OCI-LY7 (cell line): ENCODE data around the gene PPP1R16B. TPM values are rescaled to one million over a fixed set of nuclear protein-coding genes. Genes with fewer than 3 reads are reported as not detected.

Source experiments
- BruUV-seq: library from RNA; stranded (reverse); fragments of 400-500 nt; replicated peaks from 2 replicates; lab custom pipeline; 2021; lab: Mats Ljungman, UMichigan
- CTCF ChIA-PET: fragments of 300-600 bp; sonication (Branson Sonifier 250); formaldehyde crosslinking; loops from one replicate; lab custom pipeline; 2022; ENCODE audit warnings: antibody characterized with exemption; ENCODE audit not compliant: unreplicated experiment; lab: Charles Lee
- POLR2A ChIA-PET: fragments of 300-600 bp; sonication (Branson Sonifier 250); formaldehyde crosslinking; loops from one replicate; lab custom pipeline; 2022; ENCODE audit warnings: antibody characterized with exemption; lab: Charles Lee
- DNase-seq: peaks from one replicate; pipeline ENCODE4 v3.0.0-alpha.2; 2015; ENCODE audit warnings: low spot score
- H2AFZ ChIP-seq: fragments of 200-600 bp; sonication (generic), shearing (Covaris generic); 2 replicates; pipeline ENCODE4 v1.6.1; 2014; ENCODE audit warnings: mild to moderate bottlenecking, antibody characterized with exemption, low read length, moderate library complexity
- H3K27ac ChIP-seq: fragments of 200-600 bp; sonication (generic); 2 replicates; pipeline ENCODE4 v1.5.1; 2014; ENCODE audit warnings: mixed run types, low read depth, mild to moderate bottlenecking, moderate library complexity, low read length, inconsistent platforms; ENCODE audit not compliant: poor library complexity, severe bottlenecking
- H3K36me3 ChIP-seq: fragments of 200-600 bp; sonication (generic); 2 replicates; pipeline ENCODE4 v1.6.1; 2014; ENCODE audit warnings: mild to moderate bottlenecking, antibody characterized with exemption, low read length, moderate library complexity, mixed read lengths; ENCODE audit not compliant: insufficient read depth
- H3K4me1 ChIP-seq: fragments of 200-600 bp; sonication (generic); 2 replicates; pipeline ENCODE4 v1.5.1; 2014; ENCODE audit warnings: mild to moderate bottlenecking, low read length; ENCODE audit not compliant: insufficient read depth, poor library complexity, severe bottlenecking
- H3K4me2 ChIP-seq: fragments of 200-600 bp; sonication (generic); 2 replicates; pipeline ENCODE4 v1.6.1; 2014; ENCODE audit warnings: mild to moderate bottlenecking, low read length
- H3K4me3 ChIP-seq: fragments of 200-600 bp; sonication (generic); 2 replicates; pipeline ENCODE4 v1.5.1; 2014; ENCODE audit warnings: mild to moderate bottlenecking, low read depth, low read length; ENCODE audit not compliant: poor library complexity, severe bottlenecking
- H3K79me2 ChIP-seq: fragments of 200-600 bp; sonication (generic); 2 replicates; pipeline ENCODE4 v1.6.1; 2016; ENCODE audit warnings: low read depth, mild to moderate bottlenecking, low read length, moderate library complexity, mixed read lengths; ENCODE audit not compliant: insufficient read depth
- H3K9me2 ChIP-seq: fragments of 200-600 bp; sonication (generic); 2 replicates; pipeline ENCODE4 v1.6.1; 2016; ENCODE audit warnings: mild to moderate bottlenecking, low read length, mixed read lengths; ENCODE audit not compliant: insufficient read depth
- H3K9me3 ChIP-seq: fragments of 200-600 bp; sonication (generic); 2 replicates; pipeline ENCODE4 v1.6.1; 2014; ENCODE audit warnings: mild to moderate bottlenecking, mixed run types, low read length, mixed read lengths
- H4K20me1 ChIP-seq: fragments of 200-600 bp; sonication (generic); 2 replicates; pipeline ENCODE4 v1.6.1; 2014; ENCODE audit warnings: mild to moderate bottlenecking, antibody characterized with exemption, low read length, moderate library complexity, mixed read lengths; ENCODE audit not compliant: insufficient read depth
- EZH2phosphoT487 ChIP-seq: fragments of 200-600 bp; sonication (generic); IDR thresholded peaks from 2 replicates; pipeline ENCODE4 v1.6.1; 2018; ENCODE audit warnings: low read depth, borderline replicate concordance, mild to moderate bottlenecking, mixed run types, antibody characterized with exemption, low read length, moderate library complexity, mixed read lengths
- intact Hi-C: fragments of 100-400 bp; cut with micrococcal nuclease; formaldehyde crosslinking; loops from one replicate; pipeline ENCODE4 v1.10.0; 2022; ENCODE audit not compliant: unreplicated experiment
- total RNA-seq, 2 experiments: library from RNA; depleted of rRNA in 1 of 2; stranded (reverse); fragments of >200 nt in 1 of 2; shearing (Covaris generic) in 1 of 2; gene quantifications; 2 replicates each; pipeline ENCODE4 v1.2.3, GENCODE V29; 2014 to 2022
- TF ChIP-seq, protein P1 (sequence below): fragments of 200-600 bp; sonication (generic); conservative IDR thresholded peaks from 2 replicates; pipeline ENCODE4 v1.5.1; 2014; ENCODE audit warnings: mild to moderate bottlenecking, antibody characterized with exemption, low read length, moderate library complexity, mixed read lengths

The PPP1R16B gene
- total RNA-seq, 2 experiments from 2014 or later, result 45.4 to 49.7 TPM

- POLR2A ChIA-PET, result interaction anchor here (1.1 to 7.5 kb wide), 6 partner anchors 6 to 67 kb away, joined by 3 to 85 read pairs (median 8); no protein-coding TSS in a partner anchor
- no peaks in the 10 kb centered on the region for H4K20me1 ChIP-seq
- CTCF ChIA-PET, result no interaction called here
- no TSS peak for BruUV-seq
- peaks cover 42% of the 10 kb centered on the region; the same call in 1 of the 2 replicates for H3K79me2 ChIP-seq
- H3K27ac ChIP-seq, result peak overlapping the region; percentile 97
- H3K9me3 ChIP-seq, result no peaks in the 10 kb centered on the region
- H3K4me1 ChIP-seq, result peaks cover 71% of the 10 kb centered on the region
- H2AFZ ChIP-seq, result no peak overlapping the region
- peaks cover 6% of the 10 kb centered on the region; the same call in 1 of the 2 replicates for H3K36me3 ChIP-seq
- intact Hi-C loops, result no loop called here
- H3K4me2 ChIP-seq, result peak overlapping the region; percentile 17; the same call in 1 of the 2 replicates
- TF ChIP-seq, protein P1, sequence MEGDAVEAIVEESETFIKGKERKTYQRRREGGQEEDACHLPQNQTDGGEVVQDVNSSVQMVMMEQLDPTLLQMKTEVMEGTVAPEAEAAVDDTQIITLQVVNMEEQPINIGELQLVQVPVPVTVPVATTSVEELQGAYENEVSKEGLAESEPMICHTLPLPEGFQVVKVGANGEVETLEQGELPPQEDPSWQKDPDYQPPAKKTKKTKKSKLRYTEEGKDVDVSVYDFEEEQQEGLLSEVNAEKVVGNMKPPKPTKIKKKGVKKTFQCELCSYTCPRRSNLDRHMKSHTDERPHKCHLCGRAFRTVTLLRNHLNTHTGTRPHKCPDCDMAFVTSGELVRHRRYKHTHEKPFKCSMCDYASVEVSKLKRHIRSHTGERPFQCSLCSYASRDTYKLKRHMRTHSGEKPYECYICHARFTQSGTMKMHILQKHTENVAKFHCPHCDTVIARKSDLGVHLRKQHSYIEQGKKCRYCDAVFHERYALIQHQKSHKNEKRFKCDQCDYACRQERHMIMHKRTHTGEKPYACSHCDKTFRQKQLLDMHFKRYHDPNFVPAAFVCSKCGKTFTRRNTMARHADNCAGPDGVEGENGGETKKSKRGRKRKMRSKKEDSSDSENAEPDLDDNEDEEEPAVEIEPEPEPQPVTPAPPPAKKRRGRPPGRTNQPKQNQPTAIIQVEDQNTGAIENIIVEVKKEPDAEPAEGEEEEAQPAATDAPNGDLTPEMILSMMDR, result no peak
- no peak for TF ChIP-seq EZH2phosphoT487
- H3K4me3 ChIP-seq, result no peak overlapping the region
- no peak for DNase-seq
- H3K9me2 ChIP-seq, result no peaks in the 10 kb centered on the region
These were observed 79.9 kb downstream of the PPP1R16B start for GRCh38 chr20:38885357-38885756.

- peaks cover 21% of the 10 kb centered on the region; the same call in 1 of the 2 replicates for H3K79me2 ChIP-seq
- no peak for DNase-seq
- no peaks in the 10 kb centered on the region for H4K20me1 ChIP-seq
- H3K36me3 ChIP-seq, result peaks cover 10% of the 10 kb centered on the region; the same call in 1 of the 2 replicates
- CTCF ChIA-PET, result no interaction called here
- no peak overlapping the region for H3K4me2 ChIP-seq
- no peaks in the 10 kb centered on the region for H3K9me2 ChIP-seq
- H3K4me3 ChIP-seq, result no peak overlapping the region
- H3K4me1 ChIP-seq, result peaks cover 71% of the 10 kb centered on the region
- H3K27ac ChIP-seq, result no peak overlapping the region
- no TSS peak for BruUV-seq
- intact Hi-C loops, result no loop called here
- no peaks in the 10 kb centered on the region for H3K9me3 ChIP-seq
- TF ChIP-seq, protein P1, result no peak
- no peak for TF ChIP-seq EZH2phosphoT487
- POLR2A ChIA-PET, result interaction anchor here (1.0 kb wide), 1 partner anchor 46 kb away, joined by 3 read pairs; no protein-coding TSS in a partner anchor
- H2AFZ ChIP-seq, result no peak overlapping the region
These were observed 82.7 kb downstream of the PPP1R16B start for GRCh38 chr20:38888059-38888831.

- H3K36me3 ChIP-seq, result peaks cover 10% of the 10 kb centered on the region; the same call in 1 of the 2 replicates
- POLR2A ChIA-PET, result interaction anchor here (1.0 kb wide), 1 partner anchor 47 kb away, joined by 3 read pairs; no protein-coding TSS in a partner anchor
- CTCF ChIA-PET, result no interaction called here
- no peaks in the 10 kb centered on the region for H3K9me3 ChIP-seq
- peaks cover 71% of the 10 kb centered on the region for H3K4me1 ChIP-seq
- no peak overlapping the region for H3K4me3 ChIP-seq
- H4K20me1 ChIP-seq, result no peaks in the 10 kb centered on the region
- DNase-seq, result no peak
- H3K27ac ChIP-seq, result no peak overlapping the region
- intact Hi-C loops, result no loop called here
- BruUV-seq, result no TSS peak
- no peak overlapping the region for H2AFZ ChIP-seq
- TF ChIP-seq EZH2phosphoT487, result no peak
- TF ChIP-seq, protein P1, result no peak
- H3K9me2 ChIP-seq, result no peaks in the 10 kb centered on the region
- H3K79me2 ChIP-seq, result peaks cover 17% of the 10 kb centered on the region; the same call in 1 of the 2 replicates
- no peak overlapping the region for H3K4me2 ChIP-seq
These were observed 83.6 kb downstream of the PPP1R16B start for GRCh38 chr20:38889050-38889449.
